NT2/D1 (cell line): ENCODE measurements around the gene HNRNPK.

Experiments
- DNase-seq: peaks from one replicate; pipeline ENCODE4 v3.0.0-alpha.2; 2011; ENCODE audit warnings: low read depth, low spot score
- H3K27me3 ChIP-seq: 2 replicates; pipeline ENCODE4 v1.6.0; 2011; ENCODE audit warnings: mild to moderate bottlenecking; ENCODE audit not compliant: insufficient read length, insufficient read depth
- H3K36me3 ChIP-seq: 2 replicates; pipeline ENCODE4 v1.6.1; 2011; ENCODE audit warnings: mild to moderate bottlenecking, low read length, mixed read lengths; ENCODE audit not compliant: insufficient read depth, insufficient read length
- H3K4me1 ChIP-seq: 2 replicates; pipeline ENCODE4 v1.5.1; 2011; ENCODE audit not compliant: insufficient read depth, insufficient read length
- H3K4me3 ChIP-seq: 2 replicates; pipeline ENCODE4 v1.5.1; 2011; ENCODE audit warnings: low read depth; ENCODE audit not compliant: insufficient read length
- H3K9ac ChIP-seq: 2 replicates; pipeline ENCODE4 v1.6.0; 2011; ENCODE audit warnings: low read depth; ENCODE audit not compliant: insufficient read length
- H3K9me3 ChIP-seq: 2 replicates; pipeline ENCODE4 v1.5.1; 2011; ENCODE audit warnings: mild to moderate bottlenecking, low read length; ENCODE audit not compliant: insufficient read depth
- SUZ12 ChIP-seq: IDR thresholded peaks from 2 replicates; pipeline ENCODE4 v1.6.1; 2011; ENCODE audit not compliant: insufficient read length, insufficient read depth; ENCODE audit errors: extremely low read depth
- YY1 ChIP-seq: IDR thresholded peaks from 2 replicates; pipeline ENCODE4 v1.6.1; 2011; ENCODE audit not compliant: insufficient read length, insufficient read depth
- ZNF274 ChIP-seq: IDR thresholded peaks from 2 replicates; pipeline ENCODE4 v1.6.1; 2011; ENCODE audit warnings: mild to moderate bottlenecking, low read depth, low read length

HNRNPK gene

GRCh38 chr9:83976372-83976771, 3.6 kb downstream of the HNRNPK start:
- no peak for TF ChIP-seq YY1
- Histone ChIP-seq H3K4me1 (peaks cover 3% of the 10 kb centered on the region), H3K36me3 (peaks cover 84% of the 10 kb centered on the region), H3K9me3 (no peaks in the 10 kb centered on the region), H3K9ac (no peak overlapping the region), H3K4me3 (no peak overlapping the region), H3K27me3 (no peaks in the 10 kb centered on the region)
- no peak for DNase-seq

- TF ChIP-seq YY1, result no peak
- TF ChIP-seq SUZ12, result no peak
- no peak for TF ChIP-seq ZNF274
- Histone ChIP-seq H3K27me3 (no peaks in the 10 kb centered on the region), H3K4me3 (no peak overlapping the region), H3K4me1 (peaks cover 3% of the 10 kb centered on the region), H3K9me3 (no peaks in the 10 kb centered on the region), H3K36me3 (peaks cover 95% of the 10 kb centered on the region), H3K9ac (no peak overlapping the region)
- DNase-seq, result no peak
Measured at GRCh38 chr9:83975300-83975699, 4.7 kb downstream of the HNRNPK start.

- no peak for DNase-seq
- TF ChIP-seq ZNF274, result no peak
- TF ChIP-seq YY1, result no peak
- TF ChIP-seq SUZ12, result no peak
- H3K9ac ChIP-seq, result no peak overlapping the region
- no peaks in the 10 kb centered on the region for H3K9me3 ChIP-seq
- H3K36me3 ChIP-seq, result peaks cover 93% of the 10 kb centered on the region
- H3K4me1 ChIP-seq, result peaks cover 3% of the 10 kb centered on the region
- H3K4me3 ChIP-seq, result no peak overlapping the region
- no peaks in the 10 kb centered on the region for H3K27me3 ChIP-seq
Measured at GRCh38 chr9:83972286-83972685, 7.7 kb downstream of the HNRNPK start.

GRCh38 chr9:83971485-83971884, 8.5 kb downstream of the HNRNPK start:
- no peak for TF ChIP-seq YY1
- no peak for TF ChIP-seq ZNF274
- TF ChIP-seq SUZ12, result no peak
- peaks cover 3% of the 10 kb centered on the region for H3K4me1 ChIP-seq
- H3K9ac ChIP-seq, result no peak overlapping the region
- peaks cover 93% of the 10 kb centered on the region for H3K36me3 ChIP-seq
- DNase-seq, result no peak
- no peak overlapping the region for H3K4me3 ChIP-seq
- no peaks in the 10 kb centered on the region for H3K27me3 ChIP-seq
- no peaks in the 10 kb centered on the region for H3K9me3 ChIP-seq

GRCh38 chr9:83969602-83970001, 10.4 kb downstream of the HNRNPK start:
- Histone ChIP-seq H3K4me1 (no peaks in the 10 kb centered on the region), H3K27me3 (no peaks in the 10 kb centered on the region), H3K4me3 (no peak overlapping the region), H3K9me3 (no peaks in the 10 kb centered on the region), H3K36me3 (peaks cover 76% of the 10 kb centered on the region), H3K9ac (no peak overlapping the region)
- no peak for TF ChIP-seq SUZ12
- TF ChIP-seq YY1, result no peak
- no peak for TF ChIP-seq ZNF274
- DNase-seq, result no peak

GRCh38 chr9:83967073-83967472, 12.9 kb downstream of the HNRNPK start:
- no peak overlapping the region for H3K4me3 ChIP-seq
- no peaks in the 10 kb centered on the region for H3K9me3 ChIP-seq
- H3K27me3 ChIP-seq, result no peaks in the 10 kb centered on the region
- no peaks in the 10 kb centered on the region for H3K4me1 ChIP-seq
- TF ChIP-seq YY1 (no peak), ZNF274 (no peak), SUZ12 (no peak)
- no peak for DNase-seq
- H3K36me3 ChIP-seq, result peaks cover 51% of the 10 kb centered on the region
- no peak overlapping the region for H3K9ac ChIP-seq

GRCh38 chr9:83966209-83966582, 13.8 kb downstream of the HNRNPK start:
- Histone ChIP-seq H3K27me3 (no peaks in the 10 kb centered on the region), H3K9ac (no peak overlapping the region), H3K36me3 (peaks cover 42% of the 10 kb centered on the region), H3K9me3 (no peaks in the 10 kb centered on the region), H3K4me3 (no peak overlapping the region), H3K4me1 (no peaks in the 10 kb centered on the region)
- DNase-seq, result no peak
- no peak for TF ChIP-seq ZNF274
- no peak for TF ChIP-seq YY1
- TF ChIP-seq SUZ12, result no peak

GRCh38 chr9:83965350-83966208, 14.4 kb downstream of the HNRNPK start:
- H3K36me3 ChIP-seq, result peaks cover 36% of the 10 kb centered on the region
- H3K9me3 ChIP-seq, result no peaks in the 10 kb centered on the region
- H3K4me3 ChIP-seq, result no peak overlapping the region
- no peak for DNase-seq
- H3K4me1 ChIP-seq, result no peaks in the 10 kb centered on the region
- no peaks in the 10 kb centered on the region for H3K27me3 ChIP-seq
- TF ChIP-seq ZNF274 (no peak), YY1 (no peak), SUZ12 (no peak)
- H3K9ac ChIP-seq, result no peak overlapping the region
